GOT3 (cell line): ENCODE data around the gene ZDHHC18.

Experiments used
- DNase-seq: peaks from one replicate; lab custom pipeline; 2025; ENCODE audit warnings: mixed read lengths; lab: John Stamatoyannopoulos, UW

The ZDHHC18 gene

GRCh38 chr1:26900001-26900814 is 73.7 kb downstream of the ZDHHC18 start, which contains the start of gene GPATCH3:
Gene GPATCH3 (minus strand): TSS chr1:26900467. CDS start chr1:26900442, 25 bp downstream.
- DNase-seq: peak; percentile 72

GRCh38 chr1:26900815-26901511 is 74.5 kb downstream of the ZDHHC18 start:
- no peak for DNase-seq
